Activated naive CD8-positive, alpha-beta T cell treated with anti-CD3 and anti-CD28 coated beads for 36 hours (primary cell): ENCODE results near the gene FILIP1. TPM values are rescaled to one million over a fixed set of nuclear protein-coding genes. Genes with fewer than 3 reads are reported as not detected.

Source experiments
- DNase-seq: peaks from one replicate; pipeline ENCODE4 v3.0.0; 2021
- H3K27ac Mint-ChIP-seq: one replicate; pipeline ENCODE4 v1.8.0; 2022; ENCODE audit warnings: mild to moderate bottlenecking, moderate library complexity, mixed read lengths
- H3K27me3 Mint-ChIP-seq: one replicate; pipeline ENCODE4 v1.8.0; 2022; ENCODE audit warnings: mild to moderate bottlenecking, mixed read lengths
- H3K36me3 Mint-ChIP-seq: one replicate; pipeline ENCODE4 v1.8.0; 2021; ENCODE audit warnings: mild to moderate bottlenecking, mixed read lengths
- H3K4me1 Mint-ChIP-seq: one replicate; pipeline ENCODE4 v1.8.0; 2021; ENCODE audit warnings: mixed read lengths
- H3K4me3 Mint-ChIP-seq: one replicate; pipeline ENCODE4 v1.8.0; 2022; ENCODE audit warnings: mild to moderate bottlenecking, moderate library complexity, mixed read lengths
- H3K9me3 Mint-ChIP-seq: one replicate; pipeline ENCODE4 v1.8.0; 2022; ENCODE audit warnings: mixed read lengths
- total RNA-seq, 2 experiments: library from RNA; stranded (reverse); gene quantifications; one replicate each; pipeline ENCODE4 v1.2.3, GENCODE V29; 2021

FILIP1 gene
- total RNA-seq, 2 experiments from 2014 or later = not detected

DNA sequence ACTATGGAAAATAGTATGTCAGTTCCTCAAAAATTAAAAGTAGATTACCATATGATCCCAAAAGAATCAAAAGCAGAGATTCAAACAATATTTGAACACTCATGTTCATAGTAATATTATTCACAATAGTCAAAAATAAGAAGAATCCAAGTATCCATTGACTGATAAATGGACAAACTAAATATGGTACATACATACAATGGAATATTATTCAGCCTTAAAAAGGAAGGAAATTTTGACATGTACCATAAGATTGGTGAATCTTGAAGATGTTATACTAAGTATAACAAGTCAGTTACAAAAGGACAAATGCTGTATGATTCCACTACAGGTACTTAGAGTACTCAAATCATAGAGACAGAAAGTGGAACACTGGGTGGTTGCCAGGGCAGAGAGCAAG, 120.7 kb downstream of the FILIP1 start:
- Mint-ChIP-seq H3K9me3 (peaks cover 5% of the 10 kb centered on the region), H3K4me3 (no peak overlapping the region), H3K4me1 (no peaks in the 10 kb centered on the region), H3K27ac (no peak overlapping the region), H3K27me3 (peaks cover 28% of the 10 kb centered on the region), H3K36me3 (no peaks in the 10 kb centered on the region)
- DNase-seq = no peak

GRCh38 chr6:75370011-75370410, 123.6 kb downstream of the FILIP1 start:
- no peaks in the 10 kb centered on the region for H3K4me1 Mint-ChIP-seq
- no peak overlapping the region for H3K27ac Mint-ChIP-seq
- H3K27me3 Mint-ChIP-seq = peaks cover 18% of the 10 kb centered on the region
- H3K4me3 Mint-ChIP-seq = no peak overlapping the region
- H3K9me3 Mint-ChIP-seq = peaks cover 5% of the 10 kb centered on the region
- no peaks in the 10 kb centered on the region for H3K36me3 Mint-ChIP-seq
- DNase-seq = no peak

- H3K9me3 Mint-ChIP-seq = peaks cover 5% of the 10 kb centered on the region
- peaks cover 18% of the 10 kb centered on the region for H3K27me3 Mint-ChIP-seq
- no peak overlapping the region for H3K4me3 Mint-ChIP-seq
- no peak overlapping the region for H3K27ac Mint-ChIP-seq
- H3K4me1 Mint-ChIP-seq = no peaks in the 10 kb centered on the region
- DNase-seq = no peak
- no peaks in the 10 kb centered on the region for H3K36me3 Mint-ChIP-seq
Observed at GRCh38 chr6:75368864-75369402, 124.7 kb downstream of the FILIP1 start.

GRCh38 chr6:75368151-75368779, 125.3 kb downstream of the FILIP1 start:
- Mint-ChIP-seq H3K27ac (no peak overlapping the region), H3K36me3 (no peaks in the 10 kb centered on the region), H3K4me1 (no peaks in the 10 kb centered on the region), H3K4me3 (no peak overlapping the region), H3K9me3 (peaks cover 5% of the 10 kb centered on the region), H3K27me3 (peaks cover 18% of the 10 kb centered on the region)
- DNase-seq = peak; percentile 9

GRCh38 chr6:75363304-75363703, 130.3 kb downstream of the FILIP1 start:
- H3K4me1 Mint-ChIP-seq = no peaks in the 10 kb centered on the region
- no peaks in the 10 kb centered on the region for H3K9me3 Mint-ChIP-seq
- no peak for DNase-seq
- no peak overlapping the region for H3K4me3 Mint-ChIP-seq
- no peaks in the 10 kb centered on the region for H3K36me3 Mint-ChIP-seq
- no peak overlapping the region for H3K27ac Mint-ChIP-seq
- H3K27me3 Mint-ChIP-seq = peaks cover 11% of the 10 kb centered on the region

GRCh38 chr6:75353644-75354043, 140.0 kb downstream of the FILIP1 start:
- Mint-ChIP-seq H3K9me3 (no peaks in the 10 kb centered on the region), H3K4me3 (no peak overlapping the region), H3K27ac (no peak overlapping the region), H3K36me3 (no peaks in the 10 kb centered on the region), H3K27me3 (peaks cover 36% of the 10 kb centered on the region), H3K4me1 (peaks cover 6% of the 10 kb centered on the region)
- DNase-seq = no peak

DNA sequence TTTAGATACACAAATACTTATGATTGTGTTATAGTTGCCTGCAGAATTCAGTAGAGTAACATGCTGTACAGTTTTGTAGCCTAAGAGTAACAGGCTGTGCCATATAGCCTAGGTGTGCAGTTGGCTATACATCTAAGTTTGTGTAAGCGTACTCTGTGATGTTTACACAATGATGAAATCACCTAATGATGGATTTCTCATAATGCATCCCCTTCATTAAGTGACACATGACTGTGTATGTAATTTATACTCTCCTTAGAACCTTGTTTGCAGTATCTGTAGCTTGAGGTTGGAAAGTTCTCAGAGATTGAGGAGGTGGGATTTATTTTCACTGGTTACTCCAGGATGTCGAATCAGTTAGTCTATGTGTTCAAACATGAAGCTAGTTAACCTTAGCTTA, 142.0 kb downstream of the FILIP1 start:
- Mint-ChIP-seq H3K4me3 (no peak overlapping the region), H3K36me3 (no peaks in the 10 kb centered on the region), H3K4me1 (peaks cover 6% of the 10 kb centered on the region), H3K9me3 (no peaks in the 10 kb centered on the region), H3K27ac (no peak overlapping the region), H3K27me3 (peaks cover 43% of the 10 kb centered on the region)
- DNase-seq = no peak

GRCh38 chr6:75350808-75351207, 142.8 kb downstream of the FILIP1 start:
- Mint-ChIP-seq H3K4me3 (no peak overlapping the region), H3K9me3 (no peaks in the 10 kb centered on the region), H3K27me3 (peaks cover 42% of the 10 kb centered on the region), H3K36me3 (no peaks in the 10 kb centered on the region), H3K27ac (no peak overlapping the region), H3K4me1 (peaks cover 6% of the 10 kb centered on the region)
- DNase-seq = no peak

DNA sequence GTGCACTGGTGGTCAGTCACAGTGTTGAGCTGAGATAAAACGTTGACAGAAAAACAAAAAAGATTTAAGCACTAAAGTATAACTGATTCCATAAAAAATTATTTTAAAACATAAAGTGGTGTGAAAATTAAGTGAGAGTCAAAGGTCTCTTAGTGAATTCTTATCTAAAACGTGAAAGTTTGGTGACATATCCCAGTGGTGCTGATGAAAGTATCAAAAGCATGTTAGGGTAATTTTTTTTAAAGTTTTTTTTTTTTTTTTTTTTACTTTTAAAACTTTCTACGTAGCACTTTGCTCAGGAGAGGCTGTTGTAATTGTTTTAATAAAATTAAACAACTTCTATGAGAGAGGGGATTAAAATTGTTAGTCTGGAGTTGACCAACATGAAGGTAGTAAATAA, 143.4 kb downstream of the FILIP1 start:
- Mint-ChIP-seq H3K9me3 (no peaks in the 10 kb centered on the region), H3K27ac (no peak overlapping the region), H3K27me3 (peaks cover 42% of the 10 kb centered on the region), H3K36me3 (no peaks in the 10 kb centered on the region), H3K4me1 (peaks cover 6% of the 10 kb centered on the region), H3K4me3 (no peak overlapping the region)
- no peak for DNase-seq

GRCh38 chr6:75349262-75349984, 144.2 kb downstream of the FILIP1 start:
- peaks cover 6% of the 10 kb centered on the region for H3K4me1 Mint-ChIP-seq
- no peaks in the 10 kb centered on the region for H3K9me3 Mint-ChIP-seq
- no peak overlapping the region for H3K27ac Mint-ChIP-seq
- no peak overlapping the region for H3K4me3 Mint-ChIP-seq
- H3K27me3 Mint-ChIP-seq = peaks cover 42% of the 10 kb centered on the region
- H3K36me3 Mint-ChIP-seq = no peaks in the 10 kb centered on the region
- peak; percentile 1 for DNase-seq

- H3K4me1 Mint-ChIP-seq = peaks cover 6% of the 10 kb centered on the region
- H3K36me3 Mint-ChIP-seq = no peaks in the 10 kb centered on the region
- DNase-seq = no peak
- H3K27ac Mint-ChIP-seq = no peak overlapping the region
- no peaks in the 10 kb centered on the region for H3K9me3 Mint-ChIP-seq
- no peak overlapping the region for H3K4me3 Mint-ChIP-seq
- peaks cover 42% of the 10 kb centered on the region for H3K27me3 Mint-ChIP-seq
Observed at GRCh38 chr6:75348882-75349261, 144.7 kb downstream of the FILIP1 start.

GRCh38 chr6:75347898-75348610, 145.5 kb downstream of the FILIP1 start:
- Mint-ChIP-seq H3K9me3 (no peaks in the 10 kb centered on the region), H3K36me3 (no peaks in the 10 kb centered on the region), H3K4me3 (no peak overlapping the region), H3K27me3 (peaks cover 46% of the 10 kb centered on the region), H3K4me1 (peaks cover 6% of the 10 kb centered on the region), H3K27ac (no peak overlapping the region)
- DNase-seq = no peak

GRCh38 chr6:75345413-75345812, 148.2 kb downstream of the FILIP1 start:
- H3K27ac Mint-ChIP-seq = no peak overlapping the region
- H3K9me3 Mint-ChIP-seq = no peaks in the 10 kb centered on the region
- H3K27me3 Mint-ChIP-seq = peaks cover 35% of the 10 kb centered on the region
- DNase-seq = no peak
- H3K36me3 Mint-ChIP-seq = no peaks in the 10 kb centered on the region
- peaks cover 6% of the 10 kb centered on the region for H3K4me1 Mint-ChIP-seq
- H3K4me3 Mint-ChIP-seq = no peak overlapping the region

DNA sequence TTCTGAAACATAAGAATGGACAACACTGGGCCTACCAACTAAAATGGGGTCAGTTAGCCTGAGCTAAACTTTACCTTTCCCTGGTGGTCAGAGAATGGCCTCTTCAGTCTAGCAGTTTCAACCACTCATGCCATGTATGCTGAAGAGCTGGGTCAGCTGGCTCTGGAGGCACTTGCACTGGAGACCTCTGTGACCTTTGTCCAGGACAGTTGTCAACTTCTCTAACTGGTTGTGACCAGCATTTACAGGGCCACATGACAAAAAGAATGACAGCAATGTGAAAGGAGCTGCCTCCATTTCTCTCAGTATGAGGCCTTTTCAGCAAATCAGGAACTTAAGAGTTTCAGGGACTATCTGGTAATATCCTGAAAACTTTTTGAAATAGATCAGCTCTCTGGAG, 149.1 kb downstream of the FILIP1 start:
- no peaks in the 10 kb centered on the region for H3K9me3 Mint-ChIP-seq
- H3K4me1 Mint-ChIP-seq = peaks cover 5% of the 10 kb centered on the region
- DNase-seq = no peak
- H3K36me3 Mint-ChIP-seq = no peaks in the 10 kb centered on the region
- peaks cover 27% of the 10 kb centered on the region for H3K27me3 Mint-ChIP-seq
- no peak overlapping the region for H3K4me3 Mint-ChIP-seq
- no peak overlapping the region for H3K27ac Mint-ChIP-seq

DNA sequence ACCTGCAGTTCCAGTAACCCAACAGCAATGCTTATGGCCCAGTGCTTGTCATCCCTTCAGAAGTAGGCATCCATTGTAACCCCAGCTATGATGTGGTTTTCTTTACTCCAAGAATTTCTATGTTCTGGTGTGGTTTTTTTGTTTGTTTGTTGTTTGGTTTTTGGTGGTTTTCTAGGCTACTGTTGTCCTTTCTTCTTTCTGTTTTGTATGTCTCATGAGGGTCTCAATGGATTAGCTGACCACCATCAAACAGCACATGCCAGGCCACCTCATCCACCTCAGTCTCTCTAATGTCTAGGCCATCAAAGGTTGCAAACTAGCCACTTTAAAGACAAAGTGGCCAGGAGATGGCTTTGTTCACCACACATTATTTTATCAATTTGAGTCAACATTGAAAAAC, 149.6 kb downstream of the FILIP1 start:
- Mint-ChIP-seq H3K4me1 (peaks cover 2% of the 10 kb centered on the region), H3K27ac (no peak overlapping the region), H3K27me3 (peaks cover 24% of the 10 kb centered on the region), H3K36me3 (no peaks in the 10 kb centered on the region), H3K9me3 (no peaks in the 10 kb centered on the region), H3K4me3 (no peak overlapping the region)
- DNase-seq = no peak
